IPS-NIHi7 (cell line): ENCODE results near the gene ARF3.
A peak's percentile ranks its signal among the peaks of the same experiment; 100 is the strongest.
"Not testable (repeated sequence)": the region's sequence is repeated elsewhere in the genome, so short reads cannot be mapped to it uniquely, and the experiment has no call there.

Experiments used
- DNase-seq: peaks from one replicate; pipeline ENCODE4 v3.0.0; 2012; ENCODE audit warnings: mixed read lengths; ENCODE audit errors: extremely low spot score

ARF3 gene

DNA sequence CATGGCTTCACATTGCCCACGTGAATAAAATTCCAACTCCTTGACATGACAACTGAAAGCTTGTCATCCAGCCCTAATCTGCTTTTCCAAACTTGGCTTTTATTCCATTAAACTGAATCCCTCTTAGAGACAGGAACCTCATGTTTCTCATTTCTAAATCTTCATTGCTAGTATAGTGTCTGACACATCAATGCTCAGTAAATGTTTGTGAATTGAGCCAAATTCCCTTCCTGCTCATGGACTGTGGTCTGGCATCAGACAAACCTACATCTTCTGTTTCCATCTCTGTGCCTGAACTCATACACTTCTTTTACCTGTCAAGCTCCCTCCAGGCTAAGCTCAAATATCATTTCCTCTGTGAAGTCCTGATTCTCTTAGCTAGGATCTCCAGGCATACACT, 27.7 kb downstream of the ARF3 start:
- no peak for DNase-seq

DNA sequence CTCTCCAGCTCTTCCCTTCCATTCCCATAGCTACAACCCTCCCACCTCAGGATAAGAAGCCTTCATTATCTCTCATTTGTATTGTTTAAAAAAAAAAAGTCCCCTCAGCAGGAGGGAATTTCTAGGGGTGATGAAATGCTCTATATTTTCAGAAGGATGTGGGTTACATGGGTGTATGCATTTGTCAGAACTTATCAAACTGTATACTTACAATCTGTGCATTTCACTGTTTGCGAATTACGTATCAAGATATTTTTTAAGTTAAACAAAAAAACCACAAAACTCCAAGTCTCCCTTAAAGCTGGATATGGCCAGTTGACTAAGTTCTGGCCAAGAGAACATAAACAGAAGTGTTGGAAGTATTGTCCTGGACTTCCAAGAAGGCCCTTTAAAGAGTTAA, 30.0 kb downstream of the ARF3 start:
- no peak for DNase-seq

DNA sequence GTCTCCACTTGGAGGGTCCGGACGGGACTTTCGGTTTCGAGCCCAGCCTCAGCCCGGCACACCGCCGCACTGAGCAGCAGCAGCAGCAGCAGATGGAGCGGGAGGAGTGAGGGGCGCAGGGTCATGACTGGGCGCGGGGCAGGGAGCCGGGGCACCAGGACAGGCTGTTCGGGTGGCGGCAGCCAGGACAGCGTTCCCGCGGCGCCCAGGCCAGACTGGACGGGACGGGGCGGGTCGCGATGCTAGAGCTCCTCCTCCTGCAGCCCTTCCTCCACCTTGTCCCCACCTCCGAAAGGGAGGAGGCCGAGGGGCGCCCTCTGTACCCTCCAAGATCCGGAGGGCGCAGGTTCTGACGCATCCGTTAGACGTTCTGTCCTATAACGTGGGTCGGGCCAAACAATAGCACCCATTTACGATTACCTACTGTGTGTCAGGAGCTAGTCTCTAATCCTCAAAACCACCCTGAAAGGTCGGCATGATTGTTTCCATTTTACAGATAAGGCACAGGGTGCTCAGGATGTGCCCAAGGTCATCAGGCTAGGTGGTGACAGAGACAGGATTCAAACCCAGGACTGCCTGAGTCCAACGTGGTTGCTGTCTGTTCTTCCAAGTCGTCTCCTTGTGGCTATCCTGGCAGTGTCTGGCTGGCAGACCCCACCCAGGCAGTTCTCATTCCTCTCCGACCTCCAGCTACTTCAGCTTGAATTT, 31.8 kb downstream of the ARF3 start, which contains the start of gene FKBP11:
Gene FKBP11, minus strand, starts transcription at position 189 of the 708 bp plus-strand sequence. Its CDS starts 64 bp downstream, at position 125.
- peak; percentile 86 for DNase-seq

DNA sequence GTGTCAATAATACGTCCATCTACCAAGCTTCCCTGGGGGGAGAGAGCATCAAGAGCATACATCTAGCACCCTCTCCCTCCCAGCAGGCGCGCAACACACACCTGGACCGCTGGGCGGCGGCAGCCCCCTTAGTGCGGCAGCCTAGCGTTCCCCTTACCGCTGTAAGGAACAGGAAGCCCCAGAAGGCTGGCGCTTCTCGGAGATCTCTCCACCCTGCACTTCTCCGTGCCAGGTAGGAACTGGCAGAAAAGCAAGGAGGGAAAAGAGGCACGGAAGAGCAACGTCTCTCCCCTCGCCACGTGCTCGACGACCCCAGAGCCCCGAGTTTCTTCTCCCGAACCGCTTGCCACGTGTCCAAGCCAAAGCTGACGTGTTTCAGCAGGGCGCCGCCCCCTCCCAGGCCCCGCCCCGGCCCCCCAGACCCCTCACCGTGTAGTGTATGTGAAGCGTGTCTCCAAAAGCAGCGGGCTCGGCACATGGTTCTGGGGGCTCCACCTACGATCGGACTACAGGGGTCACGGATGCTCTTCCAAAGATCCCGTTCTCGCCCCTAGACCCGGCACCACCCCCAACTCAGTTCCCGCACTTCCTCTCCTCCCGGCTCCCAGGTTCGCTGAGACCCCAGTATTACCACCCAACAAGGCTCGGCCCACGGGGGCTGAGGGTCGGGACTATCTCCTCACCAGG, 32.5 kb downstream of the ARF3 start:
- DNase-seq: peak; percentile 73

DNA sequence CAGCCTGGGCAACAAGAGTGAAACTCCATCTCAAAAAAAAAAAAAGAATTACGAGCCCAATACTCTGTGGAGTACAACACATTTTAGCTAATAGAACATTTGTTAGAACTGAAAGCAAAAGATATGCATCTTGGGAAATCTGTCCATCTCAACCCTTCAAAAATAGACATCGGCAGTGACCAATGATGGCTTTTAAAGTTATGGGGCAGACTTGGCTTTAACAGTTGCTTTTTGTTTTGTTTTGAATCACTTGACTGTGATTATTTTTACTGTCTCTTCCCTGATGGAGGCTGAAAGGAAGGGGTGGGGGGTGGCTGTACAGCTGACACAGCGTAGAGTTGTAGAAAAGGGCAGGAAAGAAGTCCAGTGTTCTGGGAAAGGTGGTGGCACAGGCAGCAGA, 34.2 kb downstream of the ARF3 start:
- DNase-seq: no peak

DNA sequence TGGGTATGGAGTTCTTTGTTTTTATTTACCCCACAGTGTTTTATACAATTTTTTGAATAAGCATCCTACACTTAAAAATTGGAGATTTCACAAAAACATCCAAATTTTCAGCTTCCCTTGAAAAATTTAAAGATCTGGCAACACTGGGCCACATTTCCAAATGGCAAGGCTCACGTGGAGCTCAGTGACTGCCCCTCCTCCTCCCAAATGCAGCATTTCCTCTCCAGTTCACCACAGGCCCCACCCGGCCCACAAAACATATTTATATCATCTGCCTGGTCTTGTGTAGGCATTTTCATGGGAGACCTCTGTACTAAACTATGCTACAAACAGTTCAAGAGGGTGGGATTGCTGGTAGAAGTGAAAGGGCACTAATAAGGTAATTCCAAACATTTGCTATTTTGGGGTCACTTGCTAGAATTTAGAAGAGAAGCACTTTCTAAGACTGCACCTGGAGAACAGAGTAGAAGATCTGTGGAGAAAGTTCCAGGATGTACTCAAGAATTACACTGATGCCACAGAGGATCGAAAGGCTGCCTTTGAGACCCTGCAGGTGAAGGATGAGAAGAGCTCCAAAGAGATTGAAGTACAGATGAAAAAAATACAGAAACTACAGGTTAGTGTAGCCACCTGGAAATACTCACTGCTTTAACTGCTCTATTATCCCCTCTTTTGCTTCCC, 39.3 kb downstream of the ARF3 start:
- DNase-seq: no peak

DNA sequence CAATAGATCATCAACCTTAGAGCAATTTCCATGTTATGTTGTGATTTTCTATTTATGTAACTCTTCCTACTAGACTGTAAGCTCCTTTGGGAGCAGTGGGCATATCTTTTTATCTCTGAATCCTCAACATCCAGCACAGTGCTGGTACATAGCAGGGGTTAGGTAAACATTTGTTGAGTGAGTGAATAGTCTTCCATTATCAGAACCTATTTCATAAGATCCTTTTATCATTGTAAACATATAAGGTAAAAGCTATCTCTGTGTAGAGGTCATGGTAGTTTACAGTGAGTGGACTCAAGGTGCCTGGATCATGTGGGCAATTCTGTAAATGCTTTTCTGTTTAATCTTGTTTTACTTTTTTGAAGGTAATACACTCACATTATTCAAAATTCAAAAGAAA, 47.1 kb downstream of the ARF3 start:
- no peak for DNase-seq

DNA sequence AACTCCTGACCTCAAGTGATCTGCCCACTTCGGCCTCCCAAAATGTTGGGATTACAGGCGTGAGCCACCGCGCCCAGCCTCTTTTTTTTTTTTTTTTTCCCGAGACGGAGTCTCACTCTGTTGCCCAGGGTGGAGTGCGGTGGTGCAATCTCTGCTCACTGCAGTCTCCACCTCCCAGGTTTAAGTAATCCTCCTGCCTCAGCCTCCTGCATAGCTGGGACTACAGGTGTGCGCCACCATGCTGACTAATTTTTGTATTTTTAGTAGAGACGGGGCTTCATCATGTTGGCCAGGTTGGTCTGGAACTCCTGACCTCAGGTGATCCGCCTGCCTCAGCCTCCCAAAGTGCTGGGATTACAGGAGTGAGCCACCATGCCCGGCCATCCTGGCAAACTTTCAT, 47.6 kb downstream of the ARF3 start:
- DNase-seq: not testable (repeated sequence)

DNA sequence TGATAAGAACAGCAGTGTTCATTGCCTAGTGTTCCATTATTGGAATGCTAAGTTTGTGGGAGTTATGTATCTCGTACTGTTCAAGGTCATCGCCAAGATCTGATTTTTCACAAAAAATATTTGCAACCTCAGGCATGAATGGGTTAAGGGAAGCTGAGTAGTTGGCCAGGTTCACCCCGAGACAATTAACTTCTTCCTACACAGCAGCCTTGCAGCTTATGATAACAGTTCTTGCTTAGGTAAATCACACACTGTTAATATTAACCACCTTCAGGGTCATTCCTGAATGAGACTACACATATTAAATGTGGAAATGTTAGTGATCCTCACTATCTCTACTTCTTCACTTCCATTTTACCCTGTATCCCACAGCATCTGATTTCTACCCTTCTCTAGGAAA, 50.0 kb downstream of the ARF3 start:
- DNase-seq: no peak

DNA sequence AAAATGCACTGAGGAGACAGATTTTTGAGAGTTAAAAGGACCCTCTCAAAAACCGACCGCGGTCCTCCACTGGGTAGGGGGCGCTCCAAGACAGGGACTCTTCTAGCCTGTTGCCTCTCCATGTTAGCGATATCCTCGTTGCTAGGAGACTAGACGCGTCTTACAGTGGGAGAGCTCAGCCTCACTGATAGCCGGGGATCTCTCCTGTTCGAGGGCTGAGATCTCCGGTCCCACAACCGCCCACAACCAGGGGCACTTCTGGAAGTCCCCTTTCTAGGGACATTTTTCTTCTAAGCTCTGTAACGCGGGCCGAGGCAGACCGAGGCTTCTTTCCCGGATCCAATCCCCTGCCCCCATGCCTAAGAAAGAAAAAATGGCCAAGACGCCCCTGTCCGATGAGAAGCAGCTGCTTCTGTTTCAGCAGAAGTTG, 53.3 kb downstream of the ARF3 start:
- peak; percentile 94 for DNase-seq

DNA sequence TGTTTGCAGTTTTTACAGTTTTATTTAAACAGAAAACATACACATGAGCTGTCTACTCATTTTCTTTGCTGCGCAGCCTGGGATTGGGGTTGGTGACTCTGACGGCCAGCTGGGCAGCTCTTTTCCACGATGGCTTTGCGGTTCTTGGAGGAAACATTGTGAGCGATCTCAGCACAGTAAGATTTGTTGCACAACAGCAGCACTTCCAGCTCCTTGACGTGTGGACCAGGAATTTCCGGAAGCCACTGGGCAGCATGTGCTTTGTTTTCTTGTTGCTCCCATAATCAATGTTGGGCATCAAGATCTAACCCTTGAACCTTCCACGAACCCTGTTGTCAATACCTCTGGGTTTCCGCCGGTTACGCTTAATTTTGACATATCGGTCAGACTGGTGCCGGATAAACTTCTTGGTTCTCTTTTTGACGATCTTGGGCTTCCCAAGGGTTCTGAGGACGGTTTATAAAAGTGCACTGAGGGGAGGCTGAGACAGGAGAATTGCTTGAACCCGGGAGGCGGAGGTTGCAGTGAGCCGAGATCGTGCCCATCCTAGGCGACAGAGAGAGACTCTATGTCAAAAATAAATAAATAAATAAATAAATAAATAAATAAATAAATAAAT, 53.8 kb downstream of the ARF3 start:
- DNase-seq: no peak

DNA sequence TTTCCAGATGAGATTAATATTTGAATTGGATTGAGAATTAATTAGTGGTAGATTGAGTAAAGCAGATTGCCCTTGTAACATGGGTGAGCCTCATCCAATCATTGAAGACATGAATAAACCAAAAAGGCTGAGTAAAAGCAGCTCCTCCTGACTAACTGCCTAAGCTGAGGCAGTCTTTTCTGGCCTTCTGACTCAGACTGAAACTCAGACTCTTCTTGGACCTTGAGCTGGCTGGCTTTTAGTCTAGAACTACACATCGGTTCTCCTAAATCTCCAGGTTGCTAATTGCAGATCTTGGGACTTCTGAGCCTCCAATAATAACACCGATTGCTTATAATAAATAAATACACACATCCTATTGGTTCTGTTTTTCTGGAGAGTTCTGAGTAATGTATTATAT, 56.0 kb downstream of the ARF3 start:
- DNase-seq: no peak

DNA sequence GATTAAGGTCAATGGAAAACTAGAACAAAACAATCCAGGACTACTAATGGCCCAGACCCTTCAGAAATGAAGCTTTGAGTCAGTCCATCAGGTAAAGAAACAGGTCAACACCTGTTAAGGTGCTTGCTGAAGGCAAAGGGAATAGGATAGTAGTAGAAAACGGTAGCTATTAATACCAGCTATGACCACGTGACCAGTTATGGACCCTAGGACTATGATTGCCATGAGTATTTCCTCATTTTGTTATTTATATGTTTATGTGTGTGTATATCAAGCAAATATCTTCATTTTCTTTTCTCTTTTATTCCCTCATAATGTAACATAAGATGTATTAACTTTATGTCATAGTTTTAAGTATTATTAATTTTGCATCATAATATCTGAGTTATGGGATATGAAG, 57.6 kb downstream of the ARF3 start:
- no peak for DNase-seq

DNA sequence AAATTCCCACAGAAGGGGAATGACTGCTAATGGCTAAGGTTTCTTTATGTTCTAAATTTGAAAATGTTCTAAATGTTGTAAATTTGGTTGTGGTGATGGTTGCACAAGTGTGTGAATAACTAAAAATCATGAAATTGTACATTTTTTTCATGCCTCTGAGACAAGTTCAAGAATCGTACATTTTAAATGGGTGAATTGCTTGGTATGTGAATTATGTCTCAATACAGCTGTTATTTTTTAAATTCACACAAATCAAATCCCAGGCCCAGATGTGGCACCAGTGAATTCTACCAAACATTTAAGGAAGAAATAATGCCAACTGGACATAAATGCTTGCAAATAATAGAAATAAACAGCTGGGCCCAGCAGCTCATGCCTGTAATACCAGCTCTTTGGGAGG, 63.0 kb downstream of the ARF3 start:
- DNase-seq: no peak

DNA sequence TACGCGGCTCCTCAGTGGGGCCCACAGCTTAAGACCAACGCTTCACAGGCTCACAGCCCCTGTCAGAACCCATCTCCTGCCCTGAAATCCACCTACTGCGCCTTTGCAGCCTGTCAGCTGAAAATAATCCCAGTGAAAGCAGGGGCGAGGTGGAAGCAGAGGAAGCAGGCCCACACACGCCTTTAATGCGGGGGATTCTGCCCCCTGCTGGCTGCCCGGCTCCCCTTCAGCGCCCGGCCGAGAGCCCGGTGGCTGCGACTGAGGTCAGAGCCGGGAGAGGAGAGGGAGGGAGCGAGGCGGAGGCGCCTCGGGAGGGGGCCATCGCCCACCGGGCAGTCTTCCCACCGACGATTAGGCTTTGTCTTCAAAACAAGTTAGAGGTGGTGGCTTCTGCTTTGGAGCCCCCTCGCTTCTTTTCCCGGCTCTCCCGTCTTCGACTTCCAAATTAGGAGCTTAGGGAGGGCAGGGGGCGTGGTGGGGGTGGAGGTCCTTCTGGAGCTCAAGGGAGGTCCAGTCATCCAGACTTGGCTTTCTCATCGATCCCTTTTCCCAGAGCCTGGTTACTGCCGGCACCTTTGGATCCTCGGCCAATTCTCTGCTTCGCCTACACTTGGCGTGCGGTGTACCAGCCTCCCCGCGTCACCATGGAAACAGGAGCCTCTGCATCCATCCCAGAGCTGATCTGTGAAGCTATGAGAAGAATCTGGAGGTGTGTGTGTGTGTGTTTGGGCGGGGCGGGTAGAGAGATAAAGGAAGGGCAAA, 66.4 kb downstream of the ARF3 start:
- DNase-seq: peak; percentile 87

DNA sequence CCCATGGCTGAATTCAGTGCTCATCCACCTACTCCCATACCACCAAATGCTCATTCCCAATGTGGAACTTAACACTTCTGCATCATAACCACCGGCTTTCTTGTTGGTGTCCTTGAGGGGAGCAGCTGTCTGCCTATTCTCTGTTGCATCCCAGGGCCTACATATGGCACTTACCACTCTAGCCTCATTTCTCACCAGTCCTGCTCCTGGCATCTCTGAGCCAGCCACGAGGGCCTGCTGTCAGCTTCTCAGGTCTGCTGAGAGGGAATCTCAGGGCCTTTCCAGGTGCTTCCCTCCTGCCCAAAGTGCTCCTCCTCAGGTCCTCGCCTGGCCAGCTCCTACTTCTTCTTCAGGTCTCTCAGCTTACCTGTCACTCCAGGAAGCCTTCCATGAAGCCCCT, 67.6 kb downstream of the ARF3 start:
- no peak for DNase-seq
